ENCODE data around the gene OR51F2. TPM values are rescaled to one million over a fixed set of nuclear protein-coding genes. Genes with fewer than 3 reads are reported as not detected.
"Not testable (repeated sequence)": the region's sequence is repeated elsewhere in the genome, so short reads cannot be mapped to it uniquely, and the experiment has no call there.

Gene OR51F2, protein sequence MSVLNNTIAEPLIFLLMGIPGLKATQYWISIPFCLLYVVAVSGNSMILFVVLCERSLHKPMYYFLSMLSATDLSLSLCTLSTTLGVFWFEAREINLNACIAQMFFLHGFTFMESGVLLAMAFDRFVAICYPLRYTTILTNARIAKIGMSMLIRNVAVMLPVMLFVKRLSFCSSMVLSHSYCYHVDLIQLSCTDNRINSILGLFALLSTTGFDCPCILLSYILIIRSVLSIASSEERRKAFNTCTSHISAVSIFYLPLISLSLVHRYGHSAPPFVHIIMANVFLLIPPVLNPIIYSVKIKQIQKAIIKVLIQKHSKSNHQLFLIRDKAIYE
- polyA plus RNA-seq, result not detected
- long read RNA-seq, donor 1, result 0 reads
- long read RNA-seq, donor 2, result 0 reads
- long read RNA-seq, donor 3, result 0 reads
- long read RNA-seq, donor 4, result 0 reads
- long read RNA-seq, donor 5, result 0 reads
- long read RNA-seq, donor 6, result 0 reads
- long read RNA-seq, donor 7, result 0 reads
- long read RNA-seq, donor 8, result 0 reads
- long read RNA-seq, donor 9, result 0 reads
- long read RNA-seq, donor 10, result 0 reads

GRCh38 chr11:4821021-4821420 lies at the start of gene OR51F2:
Gene OR51F2 (plus strand): TSS chr11:4821321. CDS start chr11:4821422, 101 bp downstream.
- Histone ChIP-seq H3K27ac (ENCODE audit: low read depth in 1 of 3, low read length in 2 of 3) (no peak within 1 kb of the TSS), H3K27me3 (ENCODE audit: control insufficient read depth in 3 of 3, insufficient read depth in 3 of 3, low read length in 3 of 3) (no peaks in the 10 kb centered on the region), H3K4me3 (ENCODE audit: low read depth in 1 of 3, low read length in 3 of 3) (no peak within 1 kb of the TSS), H3K9me3 (ENCODE audit: control insufficient read depth in 2 of 2, insufficient read depth in 1 of 2, low read depth in 1 of 2, low read length in 1 of 2) (no peaks in the 10 kb centered on the region), H3K4me1 (ENCODE audit: control insufficient read depth in 3 of 3, insufficient read depth in 2 of 3, low read depth in 1 of 3, low read length in 2 of 3) (no peaks in the 10 kb centered on the region), H3K36me3 (ENCODE audit: control insufficient read depth in 3 of 3, insufficient read depth in 2 of 3, low read depth in 1 of 3, low read length in 3 of 3) (no peaks in the 10 kb centered on the region)
- 75 to 80% (median 79%) methylated on average over 1 of the region's 1 CpG for WGBS, 3 donors
- DNase-seq, result no peak
- FAIRE-seq, result no peak

GRCh38 chr11:4782454-4782853 lies 38.7 kb upstream of the OR51F2 start:
- Histone ChIP-seq H3K36me3 (ENCODE audit: control insufficient read depth in 3 of 3, insufficient read depth in 2 of 3, low read depth in 1 of 3, low read length in 3 of 3) (no peaks in the 10 kb centered on the region), H3K4me3 (ENCODE audit: low read depth in 1 of 3, low read length in 3 of 3) (no peak overlapping the region), H3K27me3 (ENCODE audit: control insufficient read depth in 3 of 3, insufficient read depth in 3 of 3, low read length in 3 of 3) (no peaks in the 10 kb centered on the region), H3K27ac (ENCODE audit: low read depth in 1 of 3, low read length in 2 of 3) (no peak overlapping the region), H3K9me3 (ENCODE audit: control insufficient read depth in 2 of 2, insufficient read depth in 1 of 2, low read depth in 1 of 2, low read length in 1 of 2) (peaks cover 0 to 12% of the 10 kb centered on the region in 2 donors), H3K4me1 (ENCODE audit: control insufficient read depth in 3 of 3, insufficient read depth in 2 of 3, low read depth in 1 of 3, low read length in 2 of 3) (no peaks in the 10 kb centered on the region)
- WGBS, 3 donors, result 55 to 67% (median 60%) methylated on average over 1 of the region's 1 CpG
- no peak for DNase-seq
- FAIRE-seq, result no peak

GRCh38 chr11:4797206-4797605 lies 23.9 kb upstream of the OR51F2 start:
- DNase-seq (no peak), FAIRE-seq (no peak)
- Histone ChIP-seq H3K9me3 (ENCODE audit: control insufficient read depth in 2 of 2, insufficient read depth in 1 of 2, low read depth in 1 of 2, low read length in 1 of 2) (no peaks in the 10 kb centered on the region), H3K36me3 (ENCODE audit: control insufficient read depth in 3 of 3, insufficient read depth in 2 of 3, low read depth in 1 of 3, low read length in 3 of 3) (no peaks in the 10 kb centered on the region), H3K27me3 (ENCODE audit: control insufficient read depth in 3 of 3, insufficient read depth in 3 of 3, low read length in 3 of 3) (no peaks in the 10 kb centered on the region), H3K4me3 (ENCODE audit: low read depth in 1 of 3, low read length in 3 of 3) (no peak overlapping the region), H3K4me1 (ENCODE audit: control insufficient read depth in 3 of 3, insufficient read depth in 2 of 3, low read depth in 1 of 3, low read length in 2 of 3) (no peaks in the 10 kb centered on the region), H3K27ac (ENCODE audit: low read depth in 1 of 3, low read length in 2 of 3) (no peak overlapping the region)
- 5 to 25% (median 23%) methylated on average over 1 to 2 of the region's 2 CpGs for WGBS, 3 donors

- WGBS, 3 donors, result 52 to 63% (median 56%) methylated on average over 6 of the region's 6 CpGs
- FAIRE-seq (no peak), DNase-seq (no peak)
- H3K9me3 ChIP-seq (ENCODE audit: control insufficient read depth in 2 of 2, insufficient read depth in 1 of 2, low read depth in 1 of 2, low read length in 1 of 2), result no peaks in the 10 kb centered on the region
- no peak overlapping the region for H3K27ac ChIP-seq (ENCODE audit: low read depth in 1 of 3, low read length in 2 of 3)
- no peaks in the 10 kb centered on the region for H3K27me3 ChIP-seq (ENCODE audit: control insufficient read depth in 3 of 3, insufficient read depth in 3 of 3, low read length in 3 of 3)
- H3K36me3 ChIP-seq (ENCODE audit: control insufficient read depth in 3 of 3, insufficient read depth in 2 of 3, low read depth in 1 of 3, low read length in 3 of 3), result no peaks in the 10 kb centered on the region
- H3K4me3 ChIP-seq (ENCODE audit: low read depth in 1 of 3, low read length in 3 of 3), result no peak overlapping the region
- H3K4me1 ChIP-seq (ENCODE audit: control insufficient read depth in 3 of 3, insufficient read depth in 2 of 3, low read depth in 1 of 3, low read length in 2 of 3), result no peaks in the 10 kb centered on the region
Observed at GRCh38 chr11:4798427-4799183, 22.5 kb upstream of the OR51F2 start.

DNA sequence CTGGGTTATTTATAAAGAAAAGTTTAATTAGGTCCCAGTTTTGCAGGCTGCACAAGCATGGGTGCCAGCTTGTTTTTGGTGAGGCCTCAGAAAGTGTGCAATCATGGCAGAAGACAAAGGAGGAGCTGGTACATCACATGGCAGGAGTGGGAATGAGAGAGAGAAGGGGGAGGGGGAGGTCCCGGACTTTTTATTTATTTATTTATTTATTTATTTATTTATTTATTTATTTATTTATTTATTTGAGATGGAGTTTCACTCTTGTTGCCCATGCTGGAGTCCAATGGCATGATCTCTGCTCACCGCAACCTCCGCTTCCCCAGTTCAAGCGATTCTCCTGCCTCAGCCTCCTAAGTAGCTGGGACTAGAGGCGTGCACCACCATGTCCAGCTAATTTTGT lies 19.8 kb upstream of the OR51F2 start:
- not testable (repeated sequence) for H3K36me3 ChIP-seq (ENCODE audit: control insufficient read depth in 3 of 3, insufficient read depth in 2 of 3, low read depth in 1 of 3, low read length in 3 of 3); H3K4me3 ChIP-seq (ENCODE audit: low read depth in 1 of 3, low read length in 3 of 3); H3K9me3 ChIP-seq (ENCODE audit: control insufficient read depth in 2 of 2, insufficient read depth in 1 of 2, low read depth in 1 of 2, low read length in 1 of 2); FAIRE-seq; H3K27ac ChIP-seq (ENCODE audit: low read depth in 1 of 3, low read length in 2 of 3); DNase-seq; H3K27me3 ChIP-seq (ENCODE audit: control insufficient read depth in 3 of 3, insufficient read depth in 3 of 3, low read length in 3 of 3); H3K4me1 ChIP-seq (ENCODE audit: control insufficient read depth in 3 of 3, insufficient read depth in 2 of 3, low read depth in 1 of 3, low read length in 2 of 3)
- 74 to 94% (median 75%) methylated on average over 4 to 5 of the region's 5 CpGs for WGBS, 3 donors

DNA sequence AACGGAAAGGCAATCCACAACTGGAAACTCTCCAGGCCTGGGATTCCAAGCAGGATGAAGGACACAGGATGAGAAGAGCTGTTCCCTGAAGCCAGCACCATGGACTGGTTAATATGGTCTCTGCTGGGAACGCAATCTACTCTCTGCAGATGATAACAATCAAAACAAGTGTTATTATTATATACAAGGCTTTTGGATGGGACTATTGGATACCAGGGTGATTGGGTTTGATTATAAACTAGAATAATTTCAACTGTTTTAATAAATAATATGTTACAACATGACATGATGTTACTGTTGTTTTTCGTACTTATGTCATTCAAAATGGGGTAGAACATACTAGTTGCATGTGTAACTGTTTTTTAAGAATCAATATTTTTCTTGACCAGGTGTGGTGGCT lies 16.8 kb upstream of the OR51F2 start, which contains the start of gene OR52R1:
Gene OR52R1 (minus strand): TSS at position 101 of the 400 bp plus-strand sequence. CDS start 0 bp downstream, at position 101.
- FAIRE-seq, result no peak
- WGBS, 3 donors, result 70 to 86% (median 82%) methylated on average over 3 of the region's 3 CpGs

GRCh38 chr11:4808476-4808875 lies 12.6 kb upstream of the OR51F2 start:
- WGBS, 3 donors, result 65 to 85% (median 69%) methylated on average over 1 of the region's 1 CpG
- no peak for FAIRE-seq

More for the DNA sequence above, 16.8 kb upstream of the OR51F2 start, which contains the start of gene OR52R1:
- Histone ChIP-seq H3K27me3 (ENCODE audit: control insufficient read depth in 3 of 3, insufficient read depth in 3 of 3, low read length in 3 of 3) (no peaks in the 10 kb centered on the region), H3K4me3 (ENCODE audit: low read depth in 1 of 3, low read length in 3 of 3) (no peak within 1 kb of the TSS), H3K27ac (ENCODE audit: low read depth in 1 of 3, low read length in 2 of 3) (no peak within 1 kb of the TSS), H3K36me3 (ENCODE audit: control insufficient read depth in 3 of 3, insufficient read depth in 2 of 3, low read depth in 1 of 3, low read length in 3 of 3) (no peaks in the 10 kb centered on the region), H3K9me3 (ENCODE audit: control insufficient read depth in 2 of 2, insufficient read depth in 1 of 2, low read depth in 1 of 2, low read length in 1 of 2) (no peaks in the 10 kb centered on the region), H3K4me1 (ENCODE audit: control insufficient read depth in 3 of 3, insufficient read depth in 2 of 3, low read depth in 1 of 3, low read length in 2 of 3) (no peaks in the 10 kb centered on the region)
- DNase-seq, result no peak

GRCh38 chr11:4809246-4809645 lies 11.9 kb upstream of the OR51F2 start:
- no peaks in the 10 kb centered on the region for H3K9me3 ChIP-seq (ENCODE audit: control insufficient read depth in 2 of 2, insufficient read depth in 1 of 2, low read depth in 1 of 2, low read length in 1 of 2)
- no peak overlapping the region for H3K27ac ChIP-seq (ENCODE audit: low read depth in 1 of 3, low read length in 2 of 3)
- H3K36me3 ChIP-seq (ENCODE audit: control insufficient read depth in 3 of 3, insufficient read depth in 2 of 3, low read depth in 1 of 3, low read length in 3 of 3), result no peaks in the 10 kb centered on the region
- H3K27me3 ChIP-seq (ENCODE audit: control insufficient read depth in 3 of 3, insufficient read depth in 3 of 3, low read length in 3 of 3), result no peaks in the 10 kb centered on the region
- FAIRE-seq (no peak), DNase-seq (no peak)
- 86 to 90% (median 87%) methylated on average over 2 of the region's 2 CpGs for WGBS, 3 donors
- H3K4me3 ChIP-seq (ENCODE audit: low read depth in 1 of 3, low read length in 3 of 3), result no peak overlapping the region
- H3K4me1 ChIP-seq (ENCODE audit: control insufficient read depth in 3 of 3, insufficient read depth in 2 of 3, low read depth in 1 of 3, low read length in 2 of 3), result no peaks in the 10 kb centered on the region

More at GRCh38 chr11:4808476-4808875, 12.6 kb upstream of the OR51F2 start:
- H3K4me3 ChIP-seq (ENCODE audit: low read depth in 1 of 3, low read length in 3 of 3), result no peak overlapping the region
- no peaks in the 10 kb centered on the region for H3K4me1 ChIP-seq (ENCODE audit: control insufficient read depth in 3 of 3, insufficient read depth in 2 of 3, low read depth in 1 of 3, low read length in 2 of 3)
- no peak overlapping the region for H3K27ac ChIP-seq (ENCODE audit: low read depth in 1 of 3, low read length in 2 of 3)
- H3K36me3 ChIP-seq (ENCODE audit: control insufficient read depth in 3 of 3, insufficient read depth in 2 of 3, low read depth in 1 of 3, low read length in 3 of 3), result no peaks in the 10 kb centered on the region
- H3K27me3 ChIP-seq (ENCODE audit: control insufficient read depth in 3 of 3, insufficient read depth in 3 of 3, low read length in 3 of 3), result no peaks in the 10 kb centered on the region
- DNase-seq, result no peak
- no peaks in the 10 kb centered on the region for H3K9me3 ChIP-seq (ENCODE audit: control insufficient read depth in 2 of 2, insufficient read depth in 1 of 2, low read depth in 1 of 2, low read length in 1 of 2)

Data from small intestine (tissue), 16 donors.